PC-9 (cell line): ENCODE measurements around the gene ADAT1. TPM values are rescaled to one million over a fixed set of nuclear protein-coding genes. Genes with fewer than 3 reads are reported as not detected.

Experiments
- BruUV-seq: library from RNA; stranded (reverse); fragments of 400-500 nt; replicated peaks from 2 replicates; lab custom pipeline; 2021; lab: Mats Ljungman, UMichigan
- CTCF ChIA-PET: fragments of 300-600 bp; sonication (Branson Sonifier 250); formaldehyde crosslinking; loops from one replicate; lab custom pipeline; 2022; ENCODE audit warnings: antibody characterized with exemption; lab: Charles Lee
- POLR2A ChIA-PET: fragments of 300-600 bp; sonication (Branson Sonifier 250); formaldehyde crosslinking; loops from one replicate; lab custom pipeline; 2022; ENCODE audit warnings: antibody characterized with exemption; ENCODE audit not compliant: unreplicated experiment; lab: Charles Lee
- DNase-seq, 2 experiments: peaks; one replicate each; pipeline versions ENCODE4 v3.0.0 to v3.0.0-alpha.2; 2015 to 2022; ENCODE audit warnings: mixed read lengths in 1 of 2
- H2AFZ ChIP-seq: fragments of 200-600 bp; sonication (generic); 2 replicates; pipeline ENCODE4 v1.8.1; 2017; ENCODE audit warnings: antibody characterized with exemption
- H3F3A ChIP-seq: fragments of 200-600 bp; sonication (generic); 2 replicates; pipeline ENCODE4 v1.8.1; 2017; ENCODE audit warnings: antibody characterized with exemption, mild to moderate bottlenecking, low read depth; ENCODE audit not compliant: insufficient read depth
- H3K27ac ChIP-seq: fragments of 200-600 bp; sonication (generic); 2 replicates; pipeline ENCODE4 v1.6.1; 2016; ENCODE audit warnings: mixed run types
- H3K27me3 ChIP-seq: fragments of 200-600 bp; sonication (generic); 2 replicates; pipeline ENCODE4 v1.6.1; 2016; ENCODE audit warnings: low read depth, mixed run types; ENCODE audit not compliant: insufficient read depth
- H3K36me3 ChIP-seq: fragments of 200-600 bp; sonication (generic); 2 replicates; pipeline ENCODE4 v1.6.1; 2016; ENCODE audit warnings: low read depth, mixed run types
- H3K4me1 ChIP-seq: fragments of 200-600 bp; sonication (generic); replicated peaks from 2 replicates; pipeline ENCODE4 v1.6.1; 2016; ENCODE audit warnings: mixed run types; ENCODE audit not compliant: insufficient read depth
- H3K4me2 ChIP-seq: fragments of 200-600 bp; sonication (generic); 2 replicates; pipeline ENCODE4 v1.6.1; 2017; ENCODE audit warnings: mixed run types
- H3K4me3 ChIP-seq: fragments of 200-600 bp; sonication (generic); 2 replicates; pipeline ENCODE4 v1.6.1; 2016; ENCODE audit warnings: mixed run types
- H3K79me2 ChIP-seq: fragments of 200-600 bp; sonication (generic); 2 replicates; pipeline ENCODE4 v1.6.1; 2017; ENCODE audit warnings: low read depth, mixed run types
- H3K9me2 ChIP-seq: fragments of 200-600 bp; sonication (generic); 2 replicates; pipeline ENCODE4 v1.8.1; 2017; ENCODE audit warnings: mild to moderate bottlenecking; ENCODE audit not compliant: insufficient read depth
- H3K9me3 ChIP-seq: fragments of 200-600 bp; sonication (generic); 2 replicates; pipeline ENCODE4 v1.8.1; 2016; ENCODE audit warnings: low read depth; ENCODE audit not compliant: insufficient read depth
- H4K20me1 ChIP-seq: fragments of 200-600 bp; sonication (generic); 2 replicates; pipeline ENCODE4 v1.8.1; 2017; ENCODE audit not compliant: insufficient read depth
- EZH2 ChIP-seq: fragments of 200-600 bp; sonication (generic); IDR thresholded peaks from 2 replicates; pipeline ENCODE4 v1.8.0; 2017; ENCODE audit warnings: antibody characterized with exemption, low read depth
- intact Hi-C: fragments of 100-400 bp; cut with micrococcal nuclease; formaldehyde crosslinking; loops from one replicate; pipeline ENCODE4 v1.10.0; 2022; ENCODE audit not compliant: unreplicated experiment
- total RNA-seq: library from RNA; stranded (reverse); gene quantifications from 2 replicates; pipeline ENCODE4 v1.2.3, GENCODE V29; 2021
- TF ChIP-seq, protein P1 (sequence below): fragments of 200-600 bp; sonication (generic); conservative IDR thresholded peaks from 2 replicates; pipeline ENCODE4 v1.6.1; 2017; ENCODE audit warnings: mixed run types, antibody characterized with exemption, mild to moderate bottlenecking, moderate library complexity

Gene ADAT1
- total RNA-seq, 1 experiment from 2014 or later = 66.4 TPM

DNA sequence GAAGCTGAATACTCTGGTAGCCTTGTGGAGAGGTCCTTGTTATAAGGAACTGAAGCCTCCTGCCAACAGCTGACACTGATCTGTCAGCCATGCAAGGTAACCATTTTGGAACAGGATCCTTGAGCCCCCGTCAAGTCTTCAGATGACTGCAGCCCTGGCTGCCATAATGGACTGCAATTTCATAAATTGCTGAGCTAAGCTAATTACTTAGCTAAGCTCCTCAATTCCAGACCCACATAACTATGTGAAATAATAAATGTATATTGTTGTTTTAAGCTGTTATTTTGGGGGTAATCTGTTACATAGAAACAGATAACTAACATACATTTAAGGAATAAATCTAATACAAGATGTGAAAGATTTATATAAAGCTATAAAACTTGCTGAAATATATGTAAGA, 16.6 kb downstream of the ADAT1 start:
- no peaks in the 10 kb centered on the region for H3F3A ChIP-seq
- H3K9me3 ChIP-seq = no peaks in the 10 kb centered on the region; the same call in 1 of the 2 replicates
- no peaks in the 10 kb centered on the region for H3K4me1 ChIP-seq
- H3K27ac ChIP-seq = no peak overlapping the region
- H3K36me3 ChIP-seq = peaks cover 25% of the 10 kb centered on the region
- H2AFZ ChIP-seq = no peak overlapping the region
- BruUV-seq = no TSS peak
- intact Hi-C loops = no loop called here
- TF ChIP-seq, protein P1, sequence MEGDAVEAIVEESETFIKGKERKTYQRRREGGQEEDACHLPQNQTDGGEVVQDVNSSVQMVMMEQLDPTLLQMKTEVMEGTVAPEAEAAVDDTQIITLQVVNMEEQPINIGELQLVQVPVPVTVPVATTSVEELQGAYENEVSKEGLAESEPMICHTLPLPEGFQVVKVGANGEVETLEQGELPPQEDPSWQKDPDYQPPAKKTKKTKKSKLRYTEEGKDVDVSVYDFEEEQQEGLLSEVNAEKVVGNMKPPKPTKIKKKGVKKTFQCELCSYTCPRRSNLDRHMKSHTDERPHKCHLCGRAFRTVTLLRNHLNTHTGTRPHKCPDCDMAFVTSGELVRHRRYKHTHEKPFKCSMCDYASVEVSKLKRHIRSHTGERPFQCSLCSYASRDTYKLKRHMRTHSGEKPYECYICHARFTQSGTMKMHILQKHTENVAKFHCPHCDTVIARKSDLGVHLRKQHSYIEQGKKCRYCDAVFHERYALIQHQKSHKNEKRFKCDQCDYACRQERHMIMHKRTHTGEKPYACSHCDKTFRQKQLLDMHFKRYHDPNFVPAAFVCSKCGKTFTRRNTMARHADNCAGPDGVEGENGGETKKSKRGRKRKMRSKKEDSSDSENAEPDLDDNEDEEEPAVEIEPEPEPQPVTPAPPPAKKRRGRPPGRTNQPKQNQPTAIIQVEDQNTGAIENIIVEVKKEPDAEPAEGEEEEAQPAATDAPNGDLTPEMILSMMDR = no peak
- no peak for TF ChIP-seq EZH2
- no peaks in the 10 kb centered on the region for H3K79me2 ChIP-seq
- DNase-seq = no peak
- POLR2A ChIA-PET = no interaction called here
- no peaks in the 10 kb centered on the region for H3K9me2 ChIP-seq
- CTCF ChIA-PET = no interaction called here
- no peak overlapping the region for H3K4me3 ChIP-seq
- no peaks in the 10 kb centered on the region for H4K20me1 ChIP-seq
- no peak overlapping the region for H3K4me2 ChIP-seq
- H3K27me3 ChIP-seq = no peaks in the 10 kb centered on the region

DNA sequence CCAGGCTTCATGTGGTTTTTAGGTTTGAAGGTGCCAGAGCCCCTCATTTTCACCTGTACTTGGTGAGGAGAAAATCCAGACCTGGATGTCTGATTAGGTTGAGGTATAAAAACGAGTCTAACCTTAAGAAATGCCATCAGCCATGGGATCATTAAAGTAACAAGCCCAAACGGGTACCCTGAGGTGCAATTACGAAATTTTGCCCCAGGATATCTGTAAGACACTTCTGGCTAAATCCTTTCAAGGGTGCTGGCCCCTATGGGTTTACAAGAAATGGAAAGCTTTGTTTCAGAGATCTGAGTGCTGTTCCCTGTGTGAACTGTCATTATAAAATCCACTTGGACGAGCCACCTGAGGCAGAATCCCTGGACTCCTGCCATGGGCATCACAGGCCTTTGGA, 19.8 kb downstream of the ADAT1 start:
- intact Hi-C loops = no loop called here
- TF ChIP-seq, protein P1 = no peak
- TF ChIP-seq EZH2 = no peak
- POLR2A ChIA-PET = no interaction called here
- Histone ChIP-seq H3K4me3 (no peak overlapping the region), H4K20me1 (no peaks in the 10 kb centered on the region), H3K9me2 (no peaks in the 10 kb centered on the region), H3K4me1 (no peaks in the 10 kb centered on the region), H3K27me3 (no peaks in the 10 kb centered on the region), H3F3A (no peaks in the 10 kb centered on the region), H3K27ac (no peak overlapping the region), H3K9me3 (no peaks in the 10 kb centered on the region; the same call in 1 of the 2 replicates), H2AFZ (no peak overlapping the region), H3K4me2 (no peak overlapping the region), H3K36me3 (peaks cover 35% of the 10 kb centered on the region), H3K79me2 (no peaks in the 10 kb centered on the region)
- CTCF ChIA-PET = no interaction called here
- DNase-seq = no peak
- BruUV-seq = no TSS peak

DNA sequence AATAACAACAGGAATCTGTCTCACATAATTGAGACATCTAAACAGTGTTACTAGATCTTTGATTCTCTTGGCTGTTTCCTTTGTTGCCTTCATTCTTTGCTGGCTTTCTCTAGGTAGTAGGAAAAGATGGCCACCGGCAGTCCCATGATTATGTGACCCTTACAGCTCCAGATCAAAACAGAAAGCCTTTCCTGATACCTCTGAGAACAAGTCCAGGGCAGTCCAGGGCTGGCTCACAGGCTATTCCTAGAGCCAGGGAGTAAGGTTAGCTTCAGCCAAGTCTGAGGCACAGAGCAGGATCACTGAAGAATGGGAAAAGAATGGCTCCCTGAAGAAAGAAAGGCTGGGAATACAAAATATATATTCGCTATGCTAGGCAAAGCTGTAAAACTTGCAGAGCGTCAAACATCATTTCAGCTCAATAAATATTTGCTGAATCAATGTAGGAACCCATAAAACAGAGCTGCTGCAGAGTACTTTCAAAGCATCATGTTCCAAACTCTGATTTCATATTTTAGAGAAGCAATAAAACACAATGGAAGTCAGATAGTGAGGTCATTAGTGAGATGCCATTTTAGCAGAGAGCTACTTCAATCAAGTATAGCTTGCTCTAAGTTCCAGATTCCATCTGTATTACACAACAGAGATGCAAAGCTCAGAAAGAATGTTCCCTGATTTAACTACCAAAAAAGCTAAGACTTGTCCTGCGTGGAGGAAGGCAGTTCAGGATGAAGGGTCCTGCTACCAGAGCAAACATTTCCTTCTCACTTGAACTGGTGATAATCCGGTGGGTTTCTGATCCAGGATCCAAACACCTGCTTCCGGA, 23.4 kb downstream of the ADAT1 start:
- H2AFZ ChIP-seq = no peak overlapping the region
- intact Hi-C loops = no loop called here
- H4K20me1 ChIP-seq = no peaks in the 10 kb centered on the region
- no peaks in the 10 kb centered on the region for H3K27me3 ChIP-seq
- no peak overlapping the region for H3K4me3 ChIP-seq
- peaks cover 35% of the 10 kb centered on the region for H3K36me3 ChIP-seq
- ChIA-PET POLR2A (no interaction called here), CTCF (no interaction called here)
- H3K79me2 ChIP-seq = no peaks in the 10 kb centered on the region
- H3K9me3 ChIP-seq = no peaks in the 10 kb centered on the region; the same call in 1 of the 2 replicates
- TF ChIP-seq, protein P1 = no peak
- no peak for TF ChIP-seq EZH2
- no peaks in the 10 kb centered on the region for H3K9me2 ChIP-seq
- BruUV-seq = no TSS peak
- DNase-seq = no peak
- no peaks in the 10 kb centered on the region for H3K4me1 ChIP-seq
- H3F3A ChIP-seq = no peaks in the 10 kb centered on the region
- H3K27ac ChIP-seq = no peak overlapping the region
- H3K4me2 ChIP-seq = no peak overlapping the region
